IMR-90 (cell line): ENCODE data around the gene CALN1. TPM values are rescaled to one million over a fixed set of nuclear protein-coding genes. Genes with fewer than 3 reads are reported as not detected.

Experiments used
- ATAC-seq: fragments of 200-7000 bp; cut with Tn5 transposase; 2 replicates; pipeline ENCODE4 v1.9.1; 2020; ENCODE audit warnings: low read depth, mild to moderate bottlenecking, moderate library complexity
- BruUV-seq: library from RNA; stranded (reverse); fragments of 400-500 nt; replicated peaks from 2 replicates; lab custom pipeline; 2021; lab: Mats Ljungman, UMichigan
- CTCF ChIA-PET: fragments of 300-600 bp; formaldehyde crosslinking; extraction: SDS; loops from one replicate; lab custom pipeline; 2021; ENCODE audit warnings: antibody characterized with exemption; lab: Yijun Ruan, JAX
- POLR2A ChIA-PET: fragments of 300-600 bp; sonication (Branson Sonifier 250); formaldehyde crosslinking; loops from one replicate; lab custom pipeline; 2022; ENCODE audit warnings: antibody characterized with exemption; ENCODE audit not compliant: unreplicated experiment; lab: Charles Lee
- DNase-seq: peaks from one replicate; pipeline ENCODE4 v3.0.0; 2013
- H2AFZ ChIP-seq: replicated peaks from 2 replicates; pipeline ENCODE3; 2013; ENCODE audit warnings: low read length, mild to moderate bottlenecking; ENCODE audit not compliant: poor library complexity
- H2AK5ac ChIP-seq: 2 replicates; pipeline ENCODE4 v1.6.1; 2013; ENCODE audit warnings: low read depth, low read length, inconsistent platforms
- H2AK9ac ChIP-seq: replicated peaks from 2 replicates; pipeline ENCODE3; 2013; ENCODE audit warnings: mild to moderate bottlenecking, low read depth, low read length, moderate library complexity; ENCODE audit not compliant: poor library complexity
- H2BK120ac ChIP-seq: 2 replicates; pipeline ENCODE4 v1.6.1; 2013; ENCODE audit warnings: low read depth, low read length, inconsistent platforms
- H2BK15ac ChIP-seq: 3 replicates; pipeline ENCODE4 v1.6.1; 2013; ENCODE audit warnings: low read depth, low read length, inconsistent platforms
- H2BK20ac ChIP-seq: 2 replicates; pipeline ENCODE4 v1.6.1; 2013; ENCODE audit warnings: low read depth, mild to moderate bottlenecking, inconsistent platforms, low read length, moderate library complexity
- H2BK5ac ChIP-seq: 2 replicates; pipeline ENCODE4 v1.6.1; 2013; ENCODE audit warnings: mild to moderate bottlenecking, low read depth, low read length, inconsistent platforms; ENCODE audit not compliant: poor library complexity, severe bottlenecking
- H3K14ac ChIP-seq: replicated peaks from 2 replicates; pipeline ENCODE4 v1.6.1; 2013; ENCODE audit warnings: low read depth, low read length, inconsistent platforms
- H3K18ac ChIP-seq: 2 replicates; pipeline ENCODE4 v1.6.1; 2013; ENCODE audit warnings: low read depth, low read length, control low read depth
- H3K23ac ChIP-seq: 2 replicates; pipeline ENCODE4 v1.6.1; 2013; ENCODE audit warnings: low read depth, low read length, inconsistent platforms
- H3K27ac ChIP-seq: 2 replicates; pipeline ENCODE4 v1.5.1; 2013; ENCODE audit warnings: mild to moderate bottlenecking, control low read depth, low read length; ENCODE audit not compliant: insufficient read depth
- H3K27me3 ChIP-seq: 2 replicates; pipeline ENCODE4 v1.6.1; 2013; ENCODE audit warnings: low read length; ENCODE audit not compliant: control insufficient read depth, insufficient read depth
- H3K36me3 ChIP-seq: 2 replicates; pipeline ENCODE4 v1.6.1; 2013; ENCODE audit warnings: low read length, mixed read lengths; ENCODE audit not compliant: control insufficient read depth, insufficient read depth
- H3K4ac ChIP-seq: 2 replicates; pipeline ENCODE4 v1.6.1; 2013; ENCODE audit warnings: low read depth, low read length, inconsistent platforms
- H3K4me1 ChIP-seq: 2 replicates; pipeline ENCODE4 v1.6.1; 2013; ENCODE audit warnings: low read length, mixed read lengths; ENCODE audit not compliant: control insufficient read depth, insufficient read depth
- H3K4me2 ChIP-seq: 2 replicates; pipeline ENCODE4 v1.6.1; 2013; ENCODE audit warnings: low read depth, mild to moderate bottlenecking, control low read depth, low read length, moderate library complexity
- H3K4me3 ChIP-seq: 2 replicates; pipeline ENCODE4 v1.5.1; 2013; ENCODE audit warnings: low read depth, mild to moderate bottlenecking, control low read depth, low read length, moderate library complexity; ENCODE audit not compliant: insufficient read depth
- H3K56ac ChIP-seq: 2 replicates; pipeline ENCODE4 v1.6.1; 2013; ENCODE audit warnings: low read length, inconsistent platforms; ENCODE audit not compliant: insufficient read depth; ENCODE audit errors: extremely low read depth
- H3K79me1 ChIP-seq, 2 experiments: 2 replicates each; pipeline ENCODE4 v1.6.1; 2013; ENCODE audit warnings: low read length in 2 of 2, inconsistent platforms in 1 of 2, low read depth in 1 of 2
- H3K9ac ChIP-seq: 2 replicates; pipeline ENCODE4 v1.6.1; 2013; ENCODE audit warnings: low read depth, low read length, control low read depth
- H3K9me1 ChIP-seq: 2 replicates; pipeline ENCODE4 v1.6.1; 2013; ENCODE audit warnings: low read length, inconsistent platforms; ENCODE audit not compliant: insufficient read depth
- H3K9me3 ChIP-seq: 2 replicates; pipeline ENCODE4 v1.6.1; 2013; ENCODE audit warnings: low read length; ENCODE audit not compliant: control insufficient read depth, insufficient read depth
- H4K20me1 ChIP-seq: 2 replicates; pipeline ENCODE4 v1.6.1; 2013; ENCODE audit warnings: low read length, inconsistent platforms; ENCODE audit not compliant: insufficient read depth
- H4K5ac ChIP-seq: 2 replicates; pipeline ENCODE4 v1.6.1; 2013; ENCODE audit warnings: mild to moderate bottlenecking, low read depth, low read length, control low read depth
- H4K8ac ChIP-seq, 2 experiments: 2 replicates each; pipeline ENCODE4 v1.6.1; 2013; ENCODE audit warnings: low read depth in 2 of 2, low read length in 2 of 2, control low read depth in 1 of 2, inconsistent platforms in 1 of 2
- H4K91ac ChIP-seq: 2 replicates; pipeline ENCODE4 v1.6.1; 2013; ENCODE audit warnings: low read depth, low read length, inconsistent platforms; ENCODE audit not compliant: insufficient read depth
- BHLHE40 ChIP-seq: fragments of 150-350 bp; IDR thresholded peaks from 2 replicates; pipeline ENCODE4 v1.6.1; 2016; ENCODE audit warnings: mild to moderate bottlenecking, low read depth, low read length
- CEBPB ChIP-seq: IDR thresholded peaks from 2 replicates; pipeline ENCODE4 v1.6.1; 2012; ENCODE audit warnings: low read depth, low read length, improper control_type of control experiment
- CHD1 ChIP-seq: IDR thresholded peaks from 2 replicates; pipeline ENCODE4 v1.6.1; 2012; ENCODE audit warnings: low read depth, low read length, improper control_type of control experiment
- FOS ChIP-seq: fragments of 150-350 bp; IDR thresholded peaks from 2 replicates; pipeline ENCODE4 v1.6.1; 2016; ENCODE audit warnings: low read depth, low read length
- MAFK ChIP-seq: IDR thresholded peaks from 2 replicates; pipeline ENCODE4 v1.6.1; 2012; ENCODE audit warnings: low read depth, low read length, improper control_type of control experiment
- MAZ ChIP-seq: IDR thresholded peaks from 2 replicates; pipeline ENCODE4 v1.6.1; 2012; ENCODE audit warnings: low read depth, mild to moderate bottlenecking, low read length, improper control_type of control experiment, moderate library complexity, borderline replicate concordance
- MXI1 ChIP-seq: IDR thresholded peaks from 2 replicates; pipeline ENCODE4 v1.6.1; 2012; ENCODE audit warnings: low read depth, mild to moderate bottlenecking, low read length, moderate library complexity, borderline replicate concordance
- NFE2L2 ChIP-seq: fragments of 150-350 bp; IDR thresholded peaks from 2 replicates; pipeline ENCODE4 v1.6.1; 2016; ENCODE audit warnings: low read depth, mild to moderate bottlenecking, low read length
- POLR2A ChIP-seq: IDR thresholded peaks from 2 replicates; pipeline ENCODE4 v1.6.1; 2012; ENCODE audit warnings: mild to moderate bottlenecking, low read depth, low read length
- RAD21 ChIP-seq: IDR thresholded peaks from 2 replicates; pipeline ENCODE4 v1.6.1; 2012; ENCODE audit warnings: low read length, improper control_type of control experiment
- RCOR1 ChIP-seq: IDR thresholded peaks from 2 replicates; pipeline ENCODE4 v1.6.1; 2012; ENCODE audit warnings: mild to moderate bottlenecking, low read length, improper control_type of control experiment; ENCODE audit not compliant: insufficient replicate concordance
- SMC3 ChIP-seq: fragments of 150-350 bp; IDR thresholded peaks from 2 replicates; pipeline ENCODE4 v1.6.1; 2016; ENCODE audit warnings: low read depth, mild to moderate bottlenecking, antibody characterized with exemption, low read length, moderate library complexity
- WGBS, 2 experiments: methylation state at CpG; one replicate each; pipeline versions ENCODE4 v1.1.5 to v1.1.7; 2013; ENCODE audit warnings: missing lambda C conversion rate in 2 of 2; ENCODE audit not compliant: insufficient read length in 1 of 2; ENCODE audit errors: extremely low coverage in 2 of 2; 5-methylcytosine and 5-hydroxymethylcytosine counted together
- dilution Hi-C: fragments of 300-500 bp; cut with HindIII; formaldehyde crosslinking; loops from one replicate; pipeline ENCODE4 v1.14.3; 2018; ENCODE audit warnings: low sequenced_read_pairs; ENCODE audit not compliant: unreplicated experiment
- in situ Hi-C: fragments of 300-500 bp; cut with MboI; formaldehyde crosslinking; loops from 3 replicates; pipeline ENCODE4 v1.14.3; 2019; ENCODE audit warnings: low sequenced_read_pairs, inconsistent platforms, mixed read lengths
- intact Hi-C: fragments of 100-400 bp; cut with micrococcal nuclease; formaldehyde crosslinking; loops from 2 replicates; pipeline ENCODE4 v1.10.0; 2022
- polyA plus RNA-seq, 3 experiments: library from polyadenylated mRNA; depleted of rRNA; stranded (reverse); fragments of >200 nt; gene quantifications; 2 replicates each; pipeline ENCODE4 v1.2.3, GENCODE V29; 2012; ENCODE audit warnings: low replicate concordance in 1 of 3
- total RNA-seq: library from RNA; depleted of rRNA; stranded (reverse); fragments of >200 nt; gene quantifications from 2 replicates; pipeline ENCODE4 v1.2.3, GENCODE V29; 2012
- TF ChIP-seq, protein P1 (sequence below): fragments of 150-350 bp; IDR thresholded peaks from 2 replicates; pipeline ENCODE4 v1.6.1; 2017; ENCODE audit warnings: mild to moderate bottlenecking, antibody characterized with exemption, low read length, low read depth
- TF ChIP-seq, protein P2 (sequence below): conservative IDR thresholded peaks from 2 replicates; pipeline ENCODE4 v1.5.1; 2012; ENCODE audit warnings: mild to moderate bottlenecking, low read depth, low read length, improper control_type of control experiment
- TF ChIP-seq, protein P3 (sequence below): fragments of 150-350 bp; IDR thresholded peaks from 2 replicates; pipeline ENCODE4 v1.6.1; 2016; ENCODE audit warnings: low read depth, mild to moderate bottlenecking, low read length, moderate library complexity, borderline replicate concordance

CALN1 gene
- total and polyA plus RNA-seq, 2 of the 4 experiments (the other 2 are of a cell fraction) = not detected

DNA sequence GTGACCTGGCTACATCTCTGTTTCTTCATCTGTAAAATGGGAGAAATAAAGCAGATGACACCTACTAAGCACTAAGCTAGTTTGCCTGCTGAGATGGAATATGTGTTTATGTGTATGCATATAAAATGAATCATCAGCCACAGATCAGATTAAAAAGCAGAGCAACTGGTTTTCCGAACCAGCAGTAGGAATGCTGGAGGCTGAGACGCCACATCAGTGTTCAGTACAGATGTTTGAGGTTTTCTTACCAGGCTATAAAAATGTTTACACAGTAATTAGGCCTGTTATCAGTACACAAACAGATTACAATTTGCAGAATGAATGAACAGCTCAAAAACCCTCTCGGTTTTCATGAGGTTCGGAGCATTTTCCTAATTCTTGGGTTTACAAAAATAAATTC is 85.8 kb downstream of the CALN1 start:
- H2AK9ac ChIP-seq = no peak overlapping the region
- intact Hi-C loops = no loop called here

More for the DNA sequence above, 85.8 kb downstream of the CALN1 start:
- Histone ChIP-seq H2BK120ac (no peak overlapping the region), H3K36me3 (no peaks in the 10 kb centered on the region), H3K23ac (no peak overlapping the region), H2AFZ (no peak overlapping the region), H3K27me3 (no peaks in the 10 kb centered on the region), H4K91ac (no peak overlapping the region), H3K4ac (no peak overlapping the region), H3K9me3 (peaks cover 12% of the 10 kb centered on the region), H4K5ac (no peak overlapping the region), H4K20me1 (no peaks in the 10 kb centered on the region), H3K4me1 (no peaks in the 10 kb centered on the region), H4K8ac (no peak overlapping the region), H2BK20ac (no peak overlapping the region), H3K79me1 (no peaks in the 10 kb centered on the region), H2BK5ac (no peak overlapping the region), H2BK15ac (no peak overlapping the region), H3K14ac (no peak overlapping the region), H3K56ac (no peak overlapping the region), H3K18ac (no peak overlapping the region), H3K4me3 (no peak overlapping the region), H3K4me2 (no peak overlapping the region), H2AK5ac (no peak overlapping the region), H3K9ac (no peak overlapping the region), H3K9me1 (no peaks in the 10 kb centered on the region), H3K27ac (no peak overlapping the region)
- DNase-seq = no peak
- whole genome bisulfite sequencing, 2 experiments = no CpG with 5 or more reads among the region's 4 CpGs
- POLR2A ChIA-PET = no interaction called here
- TF ChIP-seq CHD1 = no peak
- TF ChIP-seq, protein P1, sequence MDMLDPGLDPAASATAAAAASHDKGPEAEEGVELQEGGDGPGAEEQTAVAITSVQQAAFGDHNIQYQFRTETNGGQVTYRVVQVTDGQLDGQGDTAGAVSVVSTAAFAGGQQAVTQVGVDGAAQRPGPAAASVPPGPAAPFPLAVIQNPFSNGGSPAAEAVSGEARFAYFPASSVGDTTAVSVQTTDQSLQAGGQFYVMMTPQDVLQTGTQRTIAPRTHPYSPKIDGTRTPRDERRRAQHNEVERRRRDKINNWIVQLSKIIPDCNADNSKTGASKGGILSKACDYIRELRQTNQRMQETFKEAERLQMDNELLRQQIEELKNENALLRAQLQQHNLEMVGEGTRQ = no peak
- no peak for TF ChIP-seq MXI1
- no peak for TF ChIP-seq MAZ
- TF ChIP-seq, protein P2, sequence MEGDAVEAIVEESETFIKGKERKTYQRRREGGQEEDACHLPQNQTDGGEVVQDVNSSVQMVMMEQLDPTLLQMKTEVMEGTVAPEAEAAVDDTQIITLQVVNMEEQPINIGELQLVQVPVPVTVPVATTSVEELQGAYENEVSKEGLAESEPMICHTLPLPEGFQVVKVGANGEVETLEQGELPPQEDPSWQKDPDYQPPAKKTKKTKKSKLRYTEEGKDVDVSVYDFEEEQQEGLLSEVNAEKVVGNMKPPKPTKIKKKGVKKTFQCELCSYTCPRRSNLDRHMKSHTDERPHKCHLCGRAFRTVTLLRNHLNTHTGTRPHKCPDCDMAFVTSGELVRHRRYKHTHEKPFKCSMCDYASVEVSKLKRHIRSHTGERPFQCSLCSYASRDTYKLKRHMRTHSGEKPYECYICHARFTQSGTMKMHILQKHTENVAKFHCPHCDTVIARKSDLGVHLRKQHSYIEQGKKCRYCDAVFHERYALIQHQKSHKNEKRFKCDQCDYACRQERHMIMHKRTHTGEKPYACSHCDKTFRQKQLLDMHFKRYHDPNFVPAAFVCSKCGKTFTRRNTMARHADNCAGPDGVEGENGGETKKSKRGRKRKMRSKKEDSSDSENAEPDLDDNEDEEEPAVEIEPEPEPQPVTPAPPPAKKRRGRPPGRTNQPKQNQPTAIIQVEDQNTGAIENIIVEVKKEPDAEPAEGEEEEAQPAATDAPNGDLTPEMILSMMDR = no peak
- no peak for TF ChIP-seq RAD21
- TF ChIP-seq, protein P3, sequence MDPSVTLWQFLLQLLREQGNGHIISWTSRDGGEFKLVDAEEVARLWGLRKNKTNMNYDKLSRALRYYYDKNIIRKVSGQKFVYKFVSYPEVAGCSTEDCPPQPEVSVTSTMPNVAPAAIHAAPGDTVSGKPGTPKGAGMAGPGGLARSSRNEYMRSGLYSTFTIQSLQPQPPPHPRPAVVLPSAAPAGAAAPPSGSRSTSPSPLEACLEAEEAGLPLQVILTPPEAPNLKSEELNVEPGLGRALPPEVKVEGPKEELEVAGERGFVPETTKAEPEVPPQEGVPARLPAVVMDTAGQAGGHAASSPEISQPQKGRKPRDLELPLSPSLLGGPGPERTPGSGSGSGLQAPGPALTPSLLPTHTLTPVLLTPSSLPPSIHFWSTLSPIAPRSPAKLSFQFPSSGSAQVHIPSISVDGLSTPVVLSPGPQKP = no peak
- TF ChIP-seq CEBPB = no peak
- TF ChIP-seq POLR2A = no peak
- TF ChIP-seq MAFK = no peak
- no peak for TF ChIP-seq FOS
- no peak for TF ChIP-seq NFE2L2
- TF ChIP-seq SMC3 = no peak
- no peak for TF ChIP-seq RCOR1
- no peak for TF ChIP-seq BHLHE40
- CTCF ChIA-PET = no interaction called here
- in situ Hi-C loops = no loop called here
- BruUV-seq = no TSS peak
- dilution Hi-C loops = no loop called here
- no peak for ATAC-seq
